HUES6 (cell line): ENCODE data around the gene FAHD2A.
"Not testable (repeated sequence)": the region's sequence is repeated elsewhere in the genome, so short reads cannot be mapped to it uniquely, and the experiment has no call there.

Experiments used
- H3K27ac ChIP-seq: 2 replicates; pipeline ENCODE4 v1.7.0; 2013; ENCODE audit warnings: low read depth, mild to moderate bottlenecking, low read length, inconsistent platforms
- H3K27me3 ChIP-seq: 2 replicates; pipeline ENCODE4 v1.6.1; 2013; ENCODE audit warnings: low read length; ENCODE audit not compliant: control insufficient read depth, insufficient read depth
- H3K36me3 ChIP-seq: 2 replicates; pipeline ENCODE4 v1.6.1; 2013; ENCODE audit warnings: low read length; ENCODE audit not compliant: control insufficient read depth, insufficient read depth
- H3K4me1 ChIP-seq: 2 replicates; pipeline ENCODE4 v1.6.1; 2013; ENCODE audit warnings: low read length; ENCODE audit not compliant: control insufficient read depth, insufficient read depth
- H3K4me3 ChIP-seq: 2 replicates; pipeline ENCODE4 v1.5.1; 2013; ENCODE audit warnings: low read depth, low read length
- H3K9ac ChIP-seq: one replicate; pipeline ENCODE4 v1.6.1; 2013; ENCODE audit warnings: mild to moderate bottlenecking, low read length
- H3K9me3 ChIP-seq: 2 replicates; pipeline ENCODE4 v1.6.1; 2013; ENCODE audit warnings: low read depth, low read length; ENCODE audit not compliant: control insufficient read depth, insufficient read depth

The FAHD2A gene

GRCh38 chr2:95415138-95415537 lies 12.6 kb downstream of the FAHD2A start:
- H3K9ac ChIP-seq, H3K9me3 ChIP-seq, H3K4me1 ChIP-seq, H3K4me3 ChIP-seq, H3K27me3 ChIP-seq, H3K27ac ChIP-seq: not testable (repeated sequence)
- H3K36me3 ChIP-seq = peaks cover 12% of the 10 kb centered on the region

DNA sequence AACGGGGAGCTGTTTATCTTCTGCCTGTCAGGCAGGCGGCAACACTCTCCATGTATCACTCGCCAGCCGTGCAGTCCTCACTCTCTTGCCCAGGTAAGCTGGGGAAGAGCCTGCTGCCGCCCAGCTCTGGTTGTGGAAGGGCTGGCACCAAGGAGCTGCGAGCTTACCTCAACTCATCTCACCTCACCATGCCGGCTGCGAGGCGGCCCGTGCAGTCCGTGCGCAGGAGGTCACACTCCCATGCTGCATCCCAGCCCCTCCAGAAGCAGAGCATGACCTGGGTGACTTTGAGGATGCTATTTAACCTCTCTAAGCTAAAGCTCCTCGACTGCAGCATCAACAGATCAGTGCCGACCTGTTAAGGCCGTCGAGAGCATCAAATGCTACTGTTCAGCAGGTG lies 13.1 kb downstream of the FAHD2A start:
- H3K27me3 ChIP-seq, H3K9ac ChIP-seq, H3K4me1 ChIP-seq, H3K9me3 ChIP-seq, H3K36me3 ChIP-seq, H3K27ac ChIP-seq, H3K4me3 ChIP-seq: not testable (repeated sequence)

DNA sequence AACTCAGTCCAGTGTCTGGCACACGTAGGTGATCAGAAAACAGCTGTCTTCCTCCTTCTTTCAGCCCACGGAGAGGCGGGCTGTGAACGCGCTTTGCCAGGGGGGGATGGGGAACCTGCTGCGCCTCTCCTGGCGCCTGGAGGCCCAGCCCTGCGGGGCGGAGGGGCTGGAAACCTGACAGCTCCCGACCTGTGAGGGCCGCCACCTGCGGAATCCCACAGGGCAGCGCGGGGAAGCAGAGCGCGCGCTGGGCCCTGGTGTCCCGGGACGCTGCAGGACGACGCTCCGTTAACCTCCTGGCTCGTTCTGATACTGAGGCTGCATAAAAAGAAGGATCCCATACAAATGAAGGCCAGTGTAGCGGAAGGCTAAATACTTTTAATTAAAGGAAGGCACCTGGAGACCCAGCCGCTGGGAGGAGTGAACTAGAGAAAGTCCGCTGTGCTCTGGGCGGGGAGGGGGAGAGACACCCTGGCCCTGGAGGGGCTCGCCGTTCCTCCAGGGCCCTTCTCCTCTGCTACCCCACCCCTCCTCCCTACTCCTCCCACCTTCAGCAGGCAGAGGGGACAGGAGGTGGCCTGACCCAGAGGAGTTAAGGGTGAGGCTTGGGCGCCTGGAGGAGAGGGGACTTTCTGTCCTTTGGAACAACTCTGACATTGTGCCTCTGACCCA lies 24.8 kb downstream of the FAHD2A start:
- not testable (repeated sequence) for H3K4me1 ChIP-seq, H3K36me3 ChIP-seq, H3K9me3 ChIP-seq, H3K27me3 ChIP-seq, H3K27ac ChIP-seq, H3K9ac ChIP-seq, H3K4me3 ChIP-seq

DNA sequence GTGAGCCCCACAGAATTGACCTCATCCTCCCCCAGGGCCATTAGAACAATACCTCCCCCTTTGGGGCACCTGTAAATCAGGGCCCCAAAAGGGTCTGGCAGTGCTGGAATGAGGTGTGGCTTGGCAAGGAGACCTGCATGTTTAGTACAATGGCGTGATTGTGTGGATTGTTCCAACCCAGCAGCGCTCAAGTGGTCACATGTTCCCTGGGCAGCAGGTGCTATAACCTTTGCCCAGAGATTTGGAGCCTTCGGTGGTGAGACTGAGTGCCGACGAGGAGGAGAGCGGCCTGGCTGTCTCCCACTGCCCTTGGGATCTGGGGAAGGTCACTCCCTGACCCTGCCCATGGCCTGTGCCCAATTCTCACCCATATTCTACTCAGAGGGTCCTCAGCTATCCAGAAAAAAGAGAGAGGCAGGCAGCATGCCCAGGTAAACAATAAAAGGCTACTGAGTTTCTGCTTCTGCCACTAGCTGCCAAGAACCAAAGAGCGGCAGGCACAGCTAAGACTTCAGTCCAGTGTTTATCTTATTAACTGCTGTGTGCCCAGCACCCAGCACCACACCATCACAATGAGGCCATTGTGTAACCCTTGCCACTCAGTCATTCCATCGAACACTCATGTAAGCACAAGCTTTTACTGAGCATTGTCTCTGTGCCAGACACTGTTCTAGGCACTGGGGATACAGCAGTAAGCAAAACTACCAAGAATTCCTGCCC lies 27.4 kb downstream of the FAHD2A start:
- H3K27me3 ChIP-seq, H3K9me3 ChIP-seq, H3K4me1 ChIP-seq, H3K36me3 ChIP-seq, H3K27ac ChIP-seq, H3K9ac ChIP-seq, H3K4me3 ChIP-seq: not testable (repeated sequence)

GRCh38 chr2:95433373-95433772 lies 30.9 kb downstream of the FAHD2A start:
- not testable (repeated sequence) for H3K9ac ChIP-seq, H3K27ac ChIP-seq, H3K4me3 ChIP-seq, H3K36me3 ChIP-seq, H3K4me1 ChIP-seq, H3K27me3 ChIP-seq, H3K9me3 ChIP-seq

DNA sequence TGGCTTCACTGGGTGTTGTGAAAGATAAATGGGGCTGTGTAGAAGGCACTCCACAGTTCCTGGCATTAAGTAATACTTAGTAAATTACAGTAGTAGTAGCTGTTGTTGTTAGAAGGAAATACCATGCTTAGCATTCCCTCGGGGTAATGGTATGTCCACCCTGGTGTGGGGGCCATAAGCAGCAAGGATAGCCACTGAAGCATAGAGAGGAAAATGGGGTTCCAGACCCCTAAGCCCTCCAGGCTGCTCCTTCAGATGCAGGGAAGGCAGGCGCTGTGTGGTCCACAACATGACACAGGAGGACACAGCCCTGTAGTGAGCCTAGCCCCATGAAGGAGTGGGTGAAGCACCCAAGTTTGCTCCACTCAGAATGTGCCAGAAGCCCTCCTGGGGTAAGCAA lies 31.5 kb downstream of the FAHD2A start:
- not testable (repeated sequence) for H3K4me3 ChIP-seq, H3K27me3 ChIP-seq, H3K27ac ChIP-seq, H3K4me1 ChIP-seq, H3K36me3 ChIP-seq, H3K9ac ChIP-seq, H3K9me3 ChIP-seq

GRCh38 chr2:95434507-95435076 lies 32.1 kb downstream of the FAHD2A start:
- not testable (repeated sequence) for H3K4me3 ChIP-seq, H3K36me3 ChIP-seq, H3K4me1 ChIP-seq, H3K9me3 ChIP-seq, H3K27me3 ChIP-seq, H3K9ac ChIP-seq, H3K27ac ChIP-seq

GRCh38 chr2:95435162-95435871 lies 32.8 kb downstream of the FAHD2A start:
- H3K9ac ChIP-seq, H3K4me1 ChIP-seq, H3K4me3 ChIP-seq, H3K36me3 ChIP-seq, H3K9me3 ChIP-seq, H3K27ac ChIP-seq, H3K27me3 ChIP-seq: not testable (repeated sequence)

DNA sequence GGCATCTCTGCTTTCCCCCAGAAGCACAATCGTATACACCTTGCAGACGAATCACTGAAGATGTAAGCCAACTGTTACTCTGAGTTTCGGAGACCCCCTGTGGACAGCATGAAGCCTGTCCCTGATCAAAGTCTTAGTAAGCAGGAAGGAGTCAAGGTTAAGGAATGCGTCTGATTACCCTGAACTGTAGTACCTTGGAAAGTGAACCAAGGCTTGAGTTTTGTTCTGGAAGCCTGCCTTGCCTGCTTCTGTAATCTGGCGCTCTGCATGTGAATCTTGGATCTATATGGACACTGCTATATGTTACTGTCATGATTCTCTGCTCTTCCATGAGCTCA lies 33.3 kb downstream of the FAHD2A start:
- not testable (repeated sequence) for H3K9ac ChIP-seq, H3K36me3 ChIP-seq, H3K4me3 ChIP-seq, H3K27ac ChIP-seq, H3K4me1 ChIP-seq, H3K27me3 ChIP-seq, H3K9me3 ChIP-seq

DNA sequence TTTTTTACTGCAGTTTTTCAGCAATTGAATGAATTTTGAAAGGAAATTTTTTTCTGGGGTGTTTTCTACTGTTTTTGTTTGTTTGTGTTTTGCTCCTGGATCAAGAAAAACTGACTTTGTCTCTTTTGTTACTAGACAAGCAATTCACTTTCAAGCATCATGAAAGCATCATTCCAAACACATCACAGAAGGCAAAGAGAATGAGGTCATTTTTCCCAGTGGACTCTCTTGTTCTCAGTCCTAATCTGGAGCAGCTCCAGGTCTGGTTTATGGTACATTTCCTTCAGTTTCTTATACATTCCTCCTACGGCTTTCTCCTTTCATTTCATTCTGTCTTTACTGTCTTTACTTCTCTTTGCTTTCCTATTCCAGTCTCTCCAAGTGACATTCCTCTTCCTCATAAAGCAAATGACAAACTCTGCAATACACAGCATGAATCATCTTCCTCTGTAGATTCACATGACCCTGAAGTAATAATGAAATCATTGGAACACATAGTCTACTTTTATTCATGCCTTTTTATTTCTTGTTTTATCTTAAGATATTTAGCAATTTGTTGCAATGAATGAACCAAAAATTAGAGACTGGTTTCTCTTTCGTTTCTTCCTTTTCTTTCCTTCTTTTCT lies 40.1 kb downstream of the FAHD2A start:
- H3K4me3 ChIP-seq, H3K27ac ChIP-seq, H3K9ac ChIP-seq, H3K4me1 ChIP-seq, H3K9me3 ChIP-seq, H3K27me3 ChIP-seq, H3K36me3 ChIP-seq: not testable (repeated sequence)

GRCh38 chr2:95445317-95445716 lies 42.8 kb downstream of the FAHD2A start:
- H3K27ac ChIP-seq, H3K9ac ChIP-seq, H3K4me1 ChIP-seq, H3K9me3 ChIP-seq, H3K27me3 ChIP-seq, H3K36me3 ChIP-seq, H3K4me3 ChIP-seq: not testable (repeated sequence)
